ENCODE measurements around the gene PNMT. TPM values are rescaled to one million over a fixed set of nuclear protein-coding genes. Genes with fewer than 3 reads are reported as not detected.

PNMT gene
- polyA plus RNA-seq, 4 donors, result 1.4 to 7.8 (median 4.9) TPM

- Histone ChIP-seq H3K9me3 (ENCODE audit: control insufficient read depth in 2 of 2, insufficient read depth in 1 of 2, low read depth in 1 of 2, low read length in 1 of 2) (no peaks in the 10 kb centered on the region), H3K4me1 (ENCODE audit: control insufficient read depth in 3 of 3, insufficient read depth in 2 of 3, low read depth in 1 of 3, low read length in 2 of 3) (peaks cover 6 to 75% (median 12%) of the 10 kb centered on the region in 3 donors), H3K36me3 (ENCODE audit: control insufficient read depth in 3 of 3, insufficient read depth in 2 of 3, low read depth in 1 of 3, low read length in 3 of 3) (peaks cover 0 to 47% (median 0%) of the 10 kb centered on the region in 3 donors), H3K4me3 (ENCODE audit: low read depth in 1 of 3, low read length in 3 of 3) (no peak overlapping the region), H3K27ac (ENCODE audit: low read depth in 1 of 3, low read length in 2 of 3) (peak overlapping the region; percentile 7 to 86 (median 70)), H3K27me3 (ENCODE audit: control insufficient read depth in 3 of 3, insufficient read depth in 3 of 3, low read length in 3 of 3) (peaks cover 0 to 2% (median 0%) of the 10 kb centered on the region in 3 donors)
- DNase-seq (peak in 1 of 2 donors; percentile 91), FAIRE-seq (no peak)
- 13 to 34% (median 24%) methylated on average over 9 to 11 of the region's 11 CpGs for WGBS, 3 donors
Observed at GRCh38 chr17:39674702-39675389, 6.6 kb downstream of the PNMT start.

GRCh38 chr17:39675390-39676082 is 7.3 kb downstream of the PNMT start:
- Histone ChIP-seq H3K4me1 (ENCODE audit: control insufficient read depth in 3 of 3, insufficient read depth in 2 of 3, low read depth in 1 of 3, low read length in 2 of 3) (peaks cover 6 to 82% (median 14%) of the 10 kb centered on the region in 3 donors), H3K36me3 (ENCODE audit: control insufficient read depth in 3 of 3, insufficient read depth in 2 of 3, low read depth in 1 of 3, low read length in 3 of 3) (peaks cover 0 to 53% (median 0%) of the 10 kb centered on the region in 3 donors), H3K4me3 (ENCODE audit: low read depth in 1 of 3, low read length in 3 of 3) (no peak overlapping the region), H3K9me3 (ENCODE audit: control insufficient read depth in 2 of 2, insufficient read depth in 1 of 2, low read depth in 1 of 2, low read length in 1 of 2) (no peaks in the 10 kb centered on the region), H3K27ac (ENCODE audit: low read depth in 1 of 3, low read length in 2 of 3) (peak overlapping the region; percentile 56 to 86 (median 70)), H3K27me3 (ENCODE audit: control insufficient read depth in 3 of 3, insufficient read depth in 3 of 3, low read length in 3 of 3) (no peaks in the 10 kb centered on the region)
- 21 to 62% (median 38%) methylated on average over 9 to 10 of the region's 10 CpGs for WGBS, 3 donors
- no peak for FAIRE-seq
- no peak for DNase-seq

GRCh38 chr17:39676198-39676819 is 8.1 kb downstream of the PNMT start:
- WGBS, 3 donors, result 16 to 43% (median 27%) methylated on average over 7 of the region's 7 CpGs
- DNase-seq (peak; percentile 79 to 86), FAIRE-seq (no peak)
- H3K4me3 ChIP-seq (ENCODE audit: low read depth in 1 of 3, low read length in 3 of 3), result no peak overlapping the region
- H3K4me1 ChIP-seq (ENCODE audit: control insufficient read depth in 3 of 3, insufficient read depth in 2 of 3, low read depth in 1 of 3, low read length in 2 of 3), result peaks cover 6 to 89% (median 14%) of the 10 kb centered on the region in 3 donors
- peak overlapping the region; percentile 56 to 86 (median 70) for H3K27ac ChIP-seq (ENCODE audit: low read depth in 1 of 3, low read length in 2 of 3)
- no peaks in the 10 kb centered on the region for H3K27me3 ChIP-seq (ENCODE audit: control insufficient read depth in 3 of 3, insufficient read depth in 3 of 3, low read length in 3 of 3)
- H3K9me3 ChIP-seq (ENCODE audit: control insufficient read depth in 2 of 2, insufficient read depth in 1 of 2, low read depth in 1 of 2, low read length in 1 of 2), result no peaks in the 10 kb centered on the region
- peaks cover 0 to 61% (median 0%) of the 10 kb centered on the region in 3 donors for H3K36me3 ChIP-seq (ENCODE audit: control insufficient read depth in 3 of 3, insufficient read depth in 2 of 3, low read depth in 1 of 3, low read length in 3 of 3)

GRCh38 chr17:39677072-39677471 is 8.8 kb downstream of the PNMT start:
- DNase-seq, result no peak
- Histone ChIP-seq H3K27ac (ENCODE audit: low read depth in 1 of 3, low read length in 2 of 3) (peak overlapping the region in 2 of 3 donors; percentile 70 to 98), H3K27me3 (ENCODE audit: control insufficient read depth in 3 of 3, insufficient read depth in 3 of 3, low read length in 3 of 3) (no peaks in the 10 kb centered on the region), H3K4me3 (ENCODE audit: low read depth in 1 of 3, low read length in 3 of 3) (no peak overlapping the region), H3K36me3 (ENCODE audit: control insufficient read depth in 3 of 3, insufficient read depth in 2 of 3, low read depth in 1 of 3, low read length in 3 of 3) (peaks cover 0 to 65% (median 0%) of the 10 kb centered on the region in 3 donors), H3K4me1 (ENCODE audit: control insufficient read depth in 3 of 3, insufficient read depth in 2 of 3, low read depth in 1 of 3, low read length in 2 of 3) (peaks cover 6 to 83% (median 12%) of the 10 kb centered on the region in 3 donors), H3K9me3 (ENCODE audit: control insufficient read depth in 2 of 2, insufficient read depth in 1 of 2, low read depth in 1 of 2, low read length in 1 of 2) (no peaks in the 10 kb centered on the region)
- FAIRE-seq, result no peak
- 73 to 83% (median 77%) methylated on average over 8 of the region's 8 CpGs for WGBS, 3 donors

- no peak for DNase-seq
Observed at GRCh38 chr17:39677542-39678339, 9.5 kb downstream of the PNMT start.

GRCh38 chr17:39678340-39679116 is 10.3 kb downstream of the PNMT start:
- Histone ChIP-seq H3K4me3 (ENCODE audit: low read depth in 1 of 3, low read length in 3 of 3) (no peak overlapping the region), H3K4me1 (ENCODE audit: control insufficient read depth in 3 of 3, insufficient read depth in 2 of 3, low read depth in 1 of 3, low read length in 2 of 3) (peaks cover 6 to 77% (median 12%) of the 10 kb centered on the region in 3 donors), H3K36me3 (ENCODE audit: control insufficient read depth in 3 of 3, insufficient read depth in 2 of 3, low read depth in 1 of 3, low read length in 3 of 3) (peaks cover 0 to 68% (median 0%) of the 10 kb centered on the region in 3 donors), H3K27ac (ENCODE audit: low read depth in 1 of 3, low read length in 2 of 3) (peak overlapping the region; percentile 86 to 98 (median 93)), H3K9me3 (ENCODE audit: control insufficient read depth in 2 of 2, insufficient read depth in 1 of 2, low read depth in 1 of 2, low read length in 1 of 2) (no peaks in the 10 kb centered on the region), H3K27me3 (ENCODE audit: control insufficient read depth in 3 of 3, insufficient read depth in 3 of 3, low read length in 3 of 3) (no peaks in the 10 kb centered on the region)
- 20 to 67% (median 35%) methylated on average over 13 of the region's 13 CpGs for WGBS, 3 donors
- FAIRE-seq, result no peak
- DNase-seq, result peak; percentile 97

More at GRCh38 chr17:39677542-39678339, 9.5 kb downstream of the PNMT start:
- peaks cover 6 to 77% (median 12%) of the 10 kb centered on the region in 3 donors for H3K4me1 ChIP-seq (ENCODE audit: control insufficient read depth in 3 of 3, insufficient read depth in 2 of 3, low read depth in 1 of 3, low read length in 2 of 3)
- H3K27ac ChIP-seq (ENCODE audit: low read depth in 1 of 3, low read length in 2 of 3), result peak overlapping the region; percentile 86 to 98 (median 92)
- 57 to 68% (median 58%) methylated on average over 13 of the region's 13 CpGs for WGBS, 3 donors
- no peak for FAIRE-seq
- no peaks in the 10 kb centered on the region for H3K27me3 ChIP-seq (ENCODE audit: control insufficient read depth in 3 of 3, insufficient read depth in 3 of 3, low read length in 3 of 3)
- no peaks in the 10 kb centered on the region for H3K9me3 ChIP-seq (ENCODE audit: control insufficient read depth in 2 of 2, insufficient read depth in 1 of 2, low read depth in 1 of 2, low read length in 1 of 2)
- no peak overlapping the region for H3K4me3 ChIP-seq (ENCODE audit: low read depth in 1 of 3, low read length in 3 of 3)
- H3K36me3 ChIP-seq (ENCODE audit: control insufficient read depth in 3 of 3, insufficient read depth in 2 of 3, low read depth in 1 of 3, low read length in 3 of 3), result peaks cover 0 to 62% (median 0%) of the 10 kb centered on the region in 3 donors

GRCh38 chr17:39679521-39680192 is 11.4 kb downstream of the PNMT start:
- WGBS, 3 donors, result 40 to 58% (median 52%) methylated on average over 12 of the region's 12 CpGs
- H3K27ac ChIP-seq (ENCODE audit: low read depth in 1 of 3, low read length in 2 of 3), result peak overlapping the region; percentile 86 to 98 (median 93)
- peaks cover 0 to 68% (median 0%) of the 10 kb centered on the region in 3 donors for H3K36me3 ChIP-seq (ENCODE audit: control insufficient read depth in 3 of 3, insufficient read depth in 2 of 3, low read depth in 1 of 3, low read length in 3 of 3)
- H3K27me3 ChIP-seq (ENCODE audit: control insufficient read depth in 3 of 3, insufficient read depth in 3 of 3, low read length in 3 of 3), result no peaks in the 10 kb centered on the region
- FAIRE-seq (no peak), DNase-seq (peak; percentile 59 to 63)
- H3K9me3 ChIP-seq (ENCODE audit: control insufficient read depth in 2 of 2, insufficient read depth in 1 of 2, low read depth in 1 of 2, low read length in 1 of 2), result no peaks in the 10 kb centered on the region
- peaks cover 6 to 66% (median 12%) of the 10 kb centered on the region in 3 donors for H3K4me1 ChIP-seq (ENCODE audit: control insufficient read depth in 3 of 3, insufficient read depth in 2 of 3, low read depth in 1 of 3, low read length in 2 of 3)
- H3K4me3 ChIP-seq (ENCODE audit: low read depth in 1 of 3, low read length in 3 of 3), result no peak overlapping the region

All from small intestine (tissue), 7 donors.